CD14-positive monocyte (primary cell): Measurements from ENCODE around the gene NUDCD3. TPM values are rescaled to one million over a fixed set of nuclear protein-coding genes. Genes with fewer than 3 reads are reported as not detected.

Experiments
- DNase-seq, 3 donors: peaks; one replicate each; pipeline ENCODE4 v3.0.0-alpha.2; 2011 to 2022
- H2AFZ ChIP-seq: 2 replicates; pipeline ENCODE4 v1.6.0; 2012; ENCODE audit warnings: mild to moderate bottlenecking, low read depth, low read length, inconsistent platforms; ENCODE audit not compliant: insufficient read depth, poor library complexity, severe bottlenecking
- H3K27ac ChIP-seq, 2 donors: 1 replicate in 1 of 2; 2 replicates in 1 of 2; pipeline ENCODE4 v1.5.1; 2012 to 2013; ENCODE audit warnings: low read length in 2 of 2, control low read depth in 1 of 2, inconsistent platforms in 1 of 2, low read depth in 1 of 2, mild to moderate bottlenecking in 1 of 2
- H3K27me3 ChIP-seq, 2 donors: one replicate each; pipeline versions ENCODE4 v1.6.0 to v1.6.1; 2011 to 2013; ENCODE audit warnings: low read length in 2 of 2; ENCODE audit not compliant: control insufficient read depth in 2 of 2, insufficient read depth in 2 of 2
- H3K36me3 ChIP-seq, 2 donors: replicated peaks in 1 of 2; 1 replicate in 1 of 2; 2 replicates in 1 of 2; pipeline versions ENCODE4 v1.5.1 to v1.6.1; 2012 to 2013; ENCODE audit warnings: low read length in 2 of 2, control low read depth in 1 of 2, inconsistent platforms in 1 of 2, mild to moderate bottlenecking in 1 of 2; ENCODE audit not compliant: insufficient read depth in 2 of 2, control insufficient read depth in 1 of 2
- H3K4me1 ChIP-seq, 2 donors: 1 replicate in 1 of 2; 2 replicates in 1 of 2; pipeline versions ENCODE4 v1.5.1 to v1.6.1; 2012 to 2013; ENCODE audit warnings: low read length in 2 of 2, control low read depth in 1 of 2, inconsistent platforms in 1 of 2, mild to moderate bottlenecking in 1 of 2, moderate library complexity in 1 of 2; ENCODE audit not compliant: insufficient read depth in 2 of 2, control insufficient read depth in 1 of 2
- H3K4me2 ChIP-seq: replicated peaks from 2 replicates; pipeline ENCODE3; 2012; ENCODE audit warnings: low read length, moderate library complexity, mild to moderate bottlenecking; ENCODE audit not compliant: poor library complexity, severe bottlenecking; ENCODE audit errors: extremely low read depth
- H3K4me3 ChIP-seq, 3 experiments: fragments of 200-600 bp in 1 of 3; sonication (generic) in 1 of 3; replicated peaks in 1 of 3; 1 replicate in 2 of 3; 2 replicates in 1 of 3; pipeline ENCODE4 v1.5.1; 2011 to 2013; ENCODE audit warnings: low read length in 3 of 3, mild to moderate bottlenecking in 3 of 3, control low read depth in 2 of 3, low read depth in 2 of 3, inconsistent platforms in 1 of 3, moderate library complexity in 1 of 3
- H3K79me2 ChIP-seq: 2 replicates; pipeline ENCODE4 v1.6.0; 2012; ENCODE audit warnings: mild to moderate bottlenecking, control low read depth, inconsistent platforms, low read length, moderate library complexity; ENCODE audit not compliant: insufficient read depth
- H3K9ac ChIP-seq: 2 replicates; pipeline ENCODE4 v1.6.0; 2017; ENCODE audit warnings: low read length, mild to moderate bottlenecking; ENCODE audit not compliant: insufficient read depth, poor library complexity, severe bottlenecking
- H3K9me3 ChIP-seq, 2 donors: replicated peaks in 1 of 2; 1 replicate in 1 of 2; 2 replicates in 1 of 2; pipeline versions ENCODE4 v1.5.1 to v1.6.1; 2012 to 2013; ENCODE audit warnings: low read length in 2 of 2, control low read depth in 1 of 2; ENCODE audit not compliant: control insufficient read depth in 1 of 2, insufficient read depth in 1 of 2
- H4K20me1 ChIP-seq: 2 replicates; pipeline ENCODE4 v1.6.0; 2012; ENCODE audit warnings: mild to moderate bottlenecking, low read length, control low read depth, moderate library complexity; ENCODE audit not compliant: insufficient read depth
- H3K27ac Mint-ChIP-seq, 7 donors: one replicate each; pipeline ENCODE4 v1.8.0; 2020; ENCODE audit warnings: mild to moderate bottlenecking in 7 of 7, mixed read lengths in 7 of 7, moderate library complexity in 6 of 7, inconsistent platforms in 2 of 7
- H3K27me3 Mint-ChIP-seq, 3 donors: one replicate each; pipeline ENCODE4 v1.8.0; 2021 to 2022; ENCODE audit warnings: low read depth in 3 of 3, mild to moderate bottlenecking in 3 of 3, mixed read lengths in 3 of 3, moderate library complexity in 3 of 3, inconsistent platforms in 1 of 3
- H3K36me3 Mint-ChIP-seq, 2 donors: one replicate each; pipeline ENCODE4 v1.8.0; 2020; ENCODE audit warnings: mixed read lengths in 2 of 2, inconsistent platforms in 1 of 2, mild to moderate bottlenecking in 1 of 2
- H3K4me1 Mint-ChIP-seq: one replicate; pipeline ENCODE4 v1.8.0; 2020; ENCODE audit warnings: mild to moderate bottlenecking, mixed read lengths
- H3K4me3 Mint-ChIP-seq, 2 donors: one replicate each; pipeline ENCODE4 v1.8.0; 2020; ENCODE audit warnings: mild to moderate bottlenecking in 2 of 2, mixed read lengths in 2 of 2, moderate library complexity in 1 of 2
- H3K9me3 Mint-ChIP-seq, 7 donors: one replicate each; pipeline ENCODE4 v1.8.0; 2020 to 2022; ENCODE audit warnings: mixed read lengths in 7 of 7, mild to moderate bottlenecking in 6 of 7, moderate library complexity in 6 of 7, inconsistent platforms in 2 of 7
- CTCF ChIP-seq: fragments of 200-600 bp; IDR thresholded peaks from one replicate; pipeline ENCODE4 v1.8.0; 2022; ENCODE audit warnings: antibody characterized with exemption, mild to moderate bottlenecking
- WGBS: methylation state at CpG from one replicate; pipeline ENCODE4 v1.1.5; 2013; ENCODE audit warnings: missing lambda C conversion rate; ENCODE audit not compliant: insufficient coverage; 5-methylcytosine and 5-hydroxymethylcytosine counted together
- intact Hi-C, 2 donors: fragments of 100-400 bp; cut with micrococcal nuclease; formaldehyde crosslinking; loops; one replicate each; pipeline versions ENCODE4 v1.15.0 to v1.15.1; 2023
- polyA plus RNA-seq, 3 donors: library from polyadenylated mRNA; depleted of rRNA in 1 of 3; unstranded in 2 of 3; stranded (reverse) in 1 of 3; fragments of 300-500 nt in 2 of 3; fragments of >200 nt in 1 of 3; fragmentation: Illumina TruSeq in 2 of 3; gene quantifications; 1 replicate in 2 of 3; 2 replicates in 1 of 3; pipeline ENCODE4 v1.2.3, GENCODE V29; 2012 to 2021

Gene NUDCD3
- polyA plus RNA-seq, 3 donors, result 13.6 to 26.5 (median 21.6) TPM

- Histone ChIP-seq H3K27me3 (no peaks in the 10 kb centered on the region), H4K20me1 (peaks cover 4% of the 10 kb centered on the region), H2AFZ (no peak overlapping the region), H3K9me3 (peaks cover 3 to 16% of the 10 kb centered on the region in 2 donors), H3K36me3 (peaks cover 62 to 78% of the 10 kb centered on the region in 2 donors), H3K4me2 (no peak overlapping the region), H3K79me2 (peaks cover 38% of the 10 kb centered on the region), H3K27ac (no peak overlapping the region), H3K9ac (no peak overlapping the region), H3K4me3 (no peak overlapping the region), H3K4me1 (peaks cover 0 to 2% of the 10 kb centered on the region in 2 donors)
- Mint-ChIP-seq H3K4me3 (no peak overlapping the region), H3K27ac (peak overlapping the region in 1 of 7 donors; percentile 16), H3K27me3 (no peaks in the 10 kb centered on the region), H3K36me3 (peaks cover 70 to 80% of the 10 kb centered on the region in 2 donors), H3K9me3 (peaks cover 12 to 25% (median 18%) of the 10 kb centered on the region in 7 donors), H3K4me1 (peaks cover 23% of the 10 kb centered on the region)
- no peak for DNase-seq
- intact Hi-C loops, result no loop called here
- TF ChIP-seq CTCF, result no peak
- no CpG with 5 or more reads among the region's 2 CpGs for WGBS
Observed at GRCh38 chr7:44482502-44483485, 7.7 kb downstream of the NUDCD3 start.

DNA sequence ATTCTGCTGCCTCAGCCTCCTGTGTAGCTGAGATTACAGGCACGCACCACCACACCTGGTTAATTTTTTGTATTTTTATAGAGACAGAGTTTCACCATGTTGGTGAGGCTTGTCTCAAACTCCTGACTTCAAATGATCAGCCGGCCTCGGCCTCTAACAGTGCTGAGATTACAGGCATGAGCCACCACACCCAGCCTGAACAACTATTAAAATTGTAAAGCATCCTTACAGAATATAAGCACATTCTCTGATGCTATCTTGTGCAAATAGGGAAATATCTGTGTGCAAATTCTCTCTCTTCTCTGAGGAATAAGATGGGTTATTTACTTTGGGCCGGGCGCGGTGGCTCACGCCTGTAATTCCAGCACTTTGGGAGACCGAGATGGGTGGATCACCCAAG lies 12.5 kb downstream of the NUDCD3 start:
- no peak overlapping the region for H3K9ac ChIP-seq
- H3K4me1 Mint-ChIP-seq, result no peaks in the 10 kb centered on the region
- WGBS, result 100% methylated on average over 2 of the region's 8 CpGs
- H3K79me2 ChIP-seq, result peaks cover 36% of the 10 kb centered on the region
- peak overlapping the region in 4 of 7 donors; percentile 31 to 76 (median 60) for H3K27ac Mint-ChIP-seq
- H2AFZ ChIP-seq, result no peak overlapping the region
- peaks cover 62 to 93% of the 10 kb centered on the region in 2 donors for H3K36me3 ChIP-seq
- H3K9me3 Mint-ChIP-seq, result peaks cover 4 to 14% (median 8%) of the 10 kb centered on the region in 7 donors
- intact Hi-C loops, result loop anchor here (5.0 kb wide), 2 partner anchors 236 to 241 kb away; no protein-coding TSS in a partner anchor
- H4K20me1 ChIP-seq, result peaks cover 17% of the 10 kb centered on the region
- no peaks in the 10 kb centered on the region for H3K27me3 ChIP-seq
- no peak overlapping the region for H3K4me2 ChIP-seq
- DNase-seq, result no peak
- no peak overlapping the region for H3K27ac ChIP-seq
- H3K4me3 Mint-ChIP-seq, result no peak overlapping the region
- peaks cover 3 to 5% of the 10 kb centered on the region in 2 donors for H3K9me3 ChIP-seq
- TF ChIP-seq CTCF, result no peak
- H3K4me1 ChIP-seq, result no peaks in the 10 kb centered on the region
- H3K4me3 ChIP-seq, result no peak overlapping the region
- H3K36me3 Mint-ChIP-seq, result peaks cover 77 to 89% of the 10 kb centered on the region in 2 donors
- no peaks in the 10 kb centered on the region for H3K27me3 Mint-ChIP-seq
